H1 (cell line): ENCODE measurements around the gene UVRAG. TPM values are rescaled to one million over a fixed set of nuclear protein-coding genes. Genes with fewer than 3 reads are reported as not detected.

Source experiments
- CTCF ChIA-PET: fragments of 300-600 bp; sonication (Branson Sonifier 250); formaldehyde crosslinking; loops from one replicate; lab custom pipeline; 2021; ENCODE audit not compliant: partially characterized antibody; lab: Charles Lee
- POLR2A ChIA-PET: fragments of 300-600 bp; sonication (Branson Sonifier 250); formaldehyde crosslinking; loops from one replicate; lab custom pipeline; 2021; ENCODE audit warnings: inconsistent platforms; ENCODE audit not compliant: partially characterized antibody; lab: Charles Lee
- DNase-seq, 2 experiments: peaks; one replicate each; pipeline versions ENCODE4 v3.0.0 to v3.0.0-alpha.2; 2010 to 2022; ENCODE audit warnings: low spot score in 2 of 2, low read depth in 1 of 2, mixed read lengths in 1 of 2
- FAIRE-seq: peaks from 2 replicates; lab custom pipeline; 2011; peaks lifted over from hg19 to GRCh38; lab: Jason Lieb, UNC
- H2AFZ ChIP-seq: 2 replicates; pipeline ENCODE4 v1.8.1; 2012; ENCODE audit warnings: low read length, inconsistent platforms
- H2AK5ac ChIP-seq: 2 replicates; pipeline ENCODE4 v1.6.1; 2013; ENCODE audit warnings: low read depth, low read length
- H2BK120ac ChIP-seq: replicated peaks from 2 replicates; pipeline ENCODE3; 2013; ENCODE audit warnings: low read depth, low read length, inconsistent platforms
- H2BK12ac ChIP-seq: 2 replicates; pipeline ENCODE4 v1.6.1; 2013; ENCODE audit warnings: low read depth, low read length
- H2BK15ac ChIP-seq: 2 replicates; pipeline ENCODE4 v1.6.1; 2013; ENCODE audit warnings: low read length
- H2BK20ac ChIP-seq: 2 replicates; pipeline ENCODE4 v1.6.1; 2013; ENCODE audit warnings: low read length
- H2BK5ac ChIP-seq: 2 replicates; pipeline ENCODE4 v1.6.1; 2013; ENCODE audit warnings: low read depth, low read length
- H3K14ac ChIP-seq: 2 replicates; pipeline ENCODE4 v1.6.1; 2013; ENCODE audit warnings: inconsistent platforms; ENCODE audit not compliant: insufficient read length
- H3K18ac ChIP-seq: 2 replicates; pipeline ENCODE4 v1.6.1; 2013; ENCODE audit warnings: low read length; ENCODE audit errors: extremely low read depth
- H3K23ac ChIP-seq: 2 replicates; pipeline ENCODE4 v1.6.1; 2013; ENCODE audit warnings: inconsistent platforms; ENCODE audit not compliant: insufficient read length
- H3K23me2 ChIP-seq: 2 replicates; pipeline ENCODE4 v1.6.1; 2013; ENCODE audit warnings: low read depth, low read length
- H3K27ac ChIP-seq: 2 replicates; pipeline ENCODE4 v1.6.1; 2011; ENCODE audit warnings: low read depth, low read length, inconsistent platforms
- H3K27me3 ChIP-seq, 4 experiments: replicated peaks in 1 of 4; 1 replicate in 1 of 4; 2 replicates in 3 of 4; pipeline versions ENCODE4 v1.6.1 to v1.8.1; 2011 to 2013; ENCODE audit warnings: low read length in 3 of 4, mild to moderate bottlenecking in 3 of 4, inconsistent platforms in 2 of 4, mixed read lengths in 2 of 4, moderate library complexity in 1 of 4; ENCODE audit not compliant: control insufficient read depth in 3 of 4, insufficient read depth in 3 of 4; ENCODE audit errors: extremely low read depth in 1 of 4
- H3K36me3 ChIP-seq, 4 experiments: 2 replicates each; pipeline versions ENCODE4 v1.6.1 to v1.8.1; 2011 to 2013; ENCODE audit warnings: mild to moderate bottlenecking in 4 of 4, low read length in 3 of 4, moderate library complexity in 2 of 4, control low read depth in 1 of 4, inconsistent platforms in 1 of 4; ENCODE audit not compliant: insufficient read depth in 4 of 4, control insufficient read depth in 2 of 4
- H3K4ac ChIP-seq: replicated peaks from 2 replicates; pipeline ENCODE3; 2013; ENCODE audit warnings: low read length, low read depth, mixed read lengths, inconsistent platforms; ENCODE audit not compliant: insufficient read length
- H3K4me1 ChIP-seq, 4 experiments: replicated peaks in 1 of 4; 1 replicate in 1 of 4; 2 replicates in 3 of 4; pipeline versions ENCODE4 v1.6.1 to v1.8.1; 2011 to 2013; ENCODE audit warnings: low read length in 3 of 4, inconsistent platforms in 2 of 4, mixed read lengths in 1 of 4; ENCODE audit not compliant: insufficient read depth in 4 of 4, control insufficient read depth in 3 of 4
- H3K4me2 ChIP-seq, 2 experiments: 2 replicates each; pipeline versions ENCODE4 v1.6.1 to v1.8.1; 2011 to 2013; ENCODE audit warnings: low read depth in 2 of 2, low read length in 2 of 2, control low read depth in 1 of 2, inconsistent platforms in 1 of 2, mild to moderate bottlenecking in 1 of 2; ENCODE audit not compliant: insufficient read depth in 1 of 2
- H3K4me3 ChIP-seq, 4 experiments: fragments of 200-600, 300-600 bp in 1 of 4; sonication (generic), shearing (Covaris generic), sonication (Bioruptor Twin) in 1 of 4; 2 replicates each; pipeline versions ENCODE4 v1.5.1 to v1.8.1; 2011 to 2016; ENCODE audit warnings: low read length in 4 of 4, low read depth in 3 of 4, control low read depth in 2 of 4, inconsistent platforms in 2 of 4, mild to moderate bottlenecking in 2 of 4, mixed read lengths in 1 of 4, moderate library complexity in 1 of 4; ENCODE audit not compliant: insufficient read depth in 2 of 4; ENCODE audit errors: extremely low read depth in 1 of 4
- H3K56ac ChIP-seq: replicated peaks from 2 replicates; pipeline ENCODE3; 2013; ENCODE audit warnings: low read depth, mild to moderate bottlenecking, mixed read lengths, low read length, inconsistent platforms; ENCODE audit not compliant: insufficient read length
- H3K79me1 ChIP-seq: 2 replicates; pipeline ENCODE4 v1.6.1; 2013; ENCODE audit warnings: low read depth, low read length, control low read depth
- H3K79me2 ChIP-seq, 2 experiments: 2 replicates each; pipeline versions ENCODE4 v1.6.1 to v1.8.1; 2012 to 2013; ENCODE audit warnings: low read length in 2 of 2, mild to moderate bottlenecking in 2 of 2, inconsistent platforms in 1 of 2; ENCODE audit not compliant: insufficient read depth in 2 of 2, control insufficient read depth in 1 of 2
- H3K9ac ChIP-seq, 4 experiments: replicated peaks in 1 of 4; 1 replicate in 1 of 4; 2 replicates in 3 of 4; pipeline versions ENCODE4 v1.6.1 to v1.8.1; 2011 to 2013; ENCODE audit warnings: low read depth in 3 of 4, low read length in 3 of 4, control low read depth in 2 of 4, mild to moderate bottlenecking in 2 of 4, moderate library complexity in 2 of 4, inconsistent platforms in 1 of 4; ENCODE audit errors: extremely low read depth in 1 of 4
- H3K9me3 ChIP-seq, 2 experiments: 2 replicates each; pipeline versions ENCODE4 v1.6.1 to v1.8.1; 2012 to 2013; ENCODE audit warnings: mild to moderate bottlenecking in 2 of 2, moderate library complexity in 2 of 2, control low read depth in 1 of 2, inconsistent platforms in 1 of 2, low read depth in 1 of 2, low read length in 1 of 2, mixed read lengths in 1 of 2; ENCODE audit not compliant: insufficient read depth in 2 of 2
- H4K20me1 ChIP-seq, 2 experiments: replicated peaks in 1 of 2; 2 replicates each; pipeline versions ENCODE3 to v1.8.1; 2011 to 2013; ENCODE audit warnings: inconsistent platforms in 2 of 2, low read length in 2 of 2, mild to moderate bottlenecking in 1 of 2; ENCODE audit not compliant: insufficient read depth in 2 of 2, control insufficient read depth in 1 of 2
- H4K5ac ChIP-seq: 2 replicates; pipeline ENCODE4 v1.6.1; 2013; ENCODE audit warnings: low read length, low read depth, mixed read lengths, inconsistent platforms; ENCODE audit not compliant: insufficient read length
- H4K8ac ChIP-seq: 2 replicates; pipeline ENCODE4 v1.8.0; 2013; ENCODE audit warnings: mild to moderate bottlenecking, moderate library complexity, low read length, inconsistent platforms; ENCODE audit not compliant: insufficient read depth; ENCODE audit errors: extremely low read depth
- H4K91ac ChIP-seq: replicated peaks from 2 replicates; pipeline ENCODE3; 2013; ENCODE audit warnings: low read length, mixed read lengths, inconsistent platforms; ENCODE audit not compliant: insufficient read length
- CHD2 ChIP-seq: IDR thresholded peaks from 2 replicates; pipeline ENCODE4 v1.6.1; 2012; ENCODE audit warnings: low read length, improper control_type of control experiment
- GABPA ChIP-seq: IDR thresholded peaks from 2 replicates; pipeline ENCODE4 v1.6.1; 2011; ENCODE audit warnings: mild to moderate bottlenecking, low read length, moderate library complexity, borderline replicate concordance; ENCODE audit not compliant: insufficient read depth
- PHF8 ChIP-seq: fragments of 200-600 bp; sonication (generic); conservative IDR thresholded peaks from 2 replicates; pipeline ENCODE4 v1.7.1; 2012; ENCODE audit warnings: low read depth, mild to moderate bottlenecking, inconsistent platforms, low read length, moderate library complexity
- POLR2A ChIP-seq, 2 experiments: IDR thresholded peaks; 1 replicate in 1 of 2; 2 replicates in 1 of 2; pipeline ENCODE4 v1.6.1; 2011; ENCODE audit warnings: low read depth in 2 of 2, low read length in 2 of 2, mild to moderate bottlenecking in 2 of 2; ENCODE audit errors: control extremely low read depth in 1 of 2
- SP1 ChIP-seq: IDR thresholded peaks from 2 replicates; pipeline ENCODE4 v1.6.1; 2011; ENCODE audit warnings: low read depth, low read length
- TBP ChIP-seq: IDR thresholded peaks from 2 replicates; pipeline ENCODE4 v1.6.1; 2011; ENCODE audit warnings: low read depth, low read length, improper control_type of control experiment
- WGBS, 2 experiments: shearing (Covaris generic) in 1 of 2; methylation state at CpG; one replicate each; pipeline versions ENCODE4 v1.1.6 to v1.1.7; 2013 to 2015; ENCODE audit warnings: low lambda C conversion rate in 2 of 2, mixed read lengths in 2 of 2, inconsistent platforms in 1 of 2, low coverage in 1 of 2, missing lambda C conversion rate in 1 of 2; ENCODE audit not compliant: insufficient replicate concordance in 2 of 2, insufficient coverage in 1 of 2, insufficient read length in 1 of 2; ENCODE audit errors: extremely low coverage in 1 of 2, missing lambda C conversion rate in 1 of 2; 5-methylcytosine and 5-hydroxymethylcytosine counted together
- polyA plus RNA-seq, 7 experiments: library from polyadenylated mRNA; depleted of rRNA in 3 of 7; stranded (reverse) in 5 of 7; unstranded in 2 of 7; fragments of >200 nt in 5 of 7; fragments of 200-250 nt in 2 of 7; gene quantifications; 1 replicate in 5 of 7; 2 replicates in 1 of 7; 4 replicates in 1 of 7; pipeline versions ENCODE4 v1.2.1 to v1.2.3, GENCODE V29; 2011 to 2013; ENCODE audit warnings: missing spikeins in 2 of 7, mixed read lengths in 2 of 7
- total RNA-seq: library from RNA; stranded (reverse); fragmentation: NEBNext Ultra II Directional; extraction: Animal tissue kit (Norgen Biotek cat#: 25700); gene quantifications from 2 replicates; pipeline ENCODE4 v1.2.1, GENCODE V29; 2021

The UVRAG gene
- total and polyA plus RNA-seq, 2 of the 8 experiments (the other 6 are each of a cell fraction or from before 2014, with no cell fraction given), result 5.5 to 14.7 TPM

- Histone ChIP-seq H4K8ac (no peak overlapping the region), H4K5ac (no peak overlapping the region), H2BK20ac (no peak overlapping the region), H2AK5ac (no peak overlapping the region), H3K9me3 (no peaks in the 10 kb centered on the region), H3K9ac (no peak overlapping the region), H3K23me2 (peaks cover 2% of the 10 kb centered on the region; the same call in 1 of the 2 replicates), H3K27me3 (peaks cover 9 to 43% (median 27%) of the 10 kb centered on the region in 4 experiments), H3K79me1 (no peaks in the 10 kb centered on the region), H3K27ac (no peak overlapping the region), H3K18ac (no peak overlapping the region), H2BK15ac (no peak overlapping the region), H3K56ac (no peak overlapping the region), H3K14ac (no peak overlapping the region), H3K4me2 (no peak overlapping the region), H2BK12ac (no peak overlapping the region), H4K20me1 (peaks cover 0 to 5% of the 10 kb centered on the region in 2 experiments), H2BK120ac (no peak overlapping the region), H3K36me3 (no peaks in the 10 kb centered on the region), H3K4ac (no peak overlapping the region), H3K4me1 (peaks cover 0 to 3% (median under 1%) of the 10 kb centered on the region in 4 experiments; a peak in 3 of 7 replicates), H2BK5ac (no peak overlapping the region), H3K23ac (no peak overlapping the region), H3K4me3 (no peak overlapping the region), H3K79me2 (no peaks in the 10 kb centered on the region), H4K91ac (no peak overlapping the region), H2AFZ (no peak overlapping the region)
- WGBS, 2 experiments, result 85% methylated on average over 15 of the region's 15 CpGs; no CpG with 5 or more reads in 1 of the 2 experiments
- POLR2A ChIA-PET, result no interaction called here
- CTCF ChIA-PET, result interaction anchor here (1.1 to 1.9 kb wide), 2 partner anchors 17 to 38 kb away, joined by 7 read pairs; no protein-coding TSS in a partner anchor
- FAIRE-seq (no peak), DNase-seq (no peak)
- TF ChIP-seq SP1, result no peak
- TF ChIP-seq POLR2A (IDR thresholded peaks at IDR 0.05; ENCODE audit: control extremely low read depth in 1 of 2, low read depth in 2 of 2, low read length in 2 of 2), result no peak
- no peak for TF ChIP-seq CHD2
- TF ChIP-seq TBP, result no peak
- no peak for TF ChIP-seq GABPA
- TF ChIP-seq PHF8, result no peak
These were observed 354.5 kb downstream of the UVRAG start for GRCh38 chr11:76169473-76169896.
